Mesothelial cell of epicardium (in vitro differentiated cells): ENCODE results near the gene BNIP2. TPM values are rescaled to one million over a fixed set of nuclear protein-coding genes. Genes with fewer than 3 reads are reported as not detected.

Experiments used
- DNase-seq, 2 experiments: peaks; one replicate each; pipeline ENCODE4 v3.0.0; 2021; ENCODE audit warnings: low spot score in 2 of 2; ENCODE audit not compliant: unreplicated experiment in 2 of 2
- H3K27ac Mint-ChIP-seq: 2 replicates; pipeline ENCODE4 v1.8.0; 2021; ENCODE audit warnings: mixed read lengths
- H3K27me3 Mint-ChIP-seq: 2 replicates; pipeline ENCODE4 v1.8.0; 2021; ENCODE audit warnings: low read depth, mixed read lengths
- H3K36me3 Mint-ChIP-seq: 2 replicates; pipeline ENCODE4 v1.8.0; 2021; ENCODE audit warnings: mixed read lengths
- H3K4me1 Mint-ChIP-seq: 2 replicates; pipeline ENCODE4 v1.8.0; 2021; ENCODE audit warnings: mixed read lengths
- H3K4me3 Mint-ChIP-seq: 2 replicates; pipeline ENCODE4 v1.8.0; 2021; ENCODE audit warnings: mild to moderate bottlenecking, moderate library complexity, mixed read lengths
- H3K9me3 Mint-ChIP-seq: 2 replicates; pipeline ENCODE4 v1.8.0; 2021; ENCODE audit warnings: mixed read lengths
- total RNA-seq: library from RNA; stranded (reverse); gene quantifications from 3 replicates; pipeline ENCODE4 v1.2.1, GENCODE V29; 2021
- TF ChIP-seq, protein P1 (sequence below): fragments of 200-600 bp; sonication (generic); IDR thresholded peaks from one replicate; pipeline ENCODE4 v1.5.0; 2021; ENCODE audit warnings: antibody characterized with exemption; ENCODE audit not compliant: unreplicated experiment

Gene BNIP2, protein sequence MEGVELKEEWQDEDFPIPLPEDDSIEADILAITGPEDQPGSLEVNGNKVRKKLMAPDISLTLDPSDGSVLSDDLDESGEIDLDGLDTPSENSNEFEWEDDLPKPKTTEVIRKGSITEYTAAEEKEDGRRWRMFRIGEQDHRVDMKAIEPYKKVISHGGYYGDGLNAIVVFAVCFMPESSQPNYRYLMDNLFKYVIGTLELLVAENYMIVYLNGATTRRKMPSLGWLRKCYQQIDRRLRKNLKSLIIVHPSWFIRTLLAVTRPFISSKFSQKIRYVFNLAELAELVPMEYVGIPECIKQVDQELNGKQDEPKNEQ
- 61.3 to 69.6 TPM (median 63.2 TPM) in 3 replicates for total RNA-seq

DNA sequence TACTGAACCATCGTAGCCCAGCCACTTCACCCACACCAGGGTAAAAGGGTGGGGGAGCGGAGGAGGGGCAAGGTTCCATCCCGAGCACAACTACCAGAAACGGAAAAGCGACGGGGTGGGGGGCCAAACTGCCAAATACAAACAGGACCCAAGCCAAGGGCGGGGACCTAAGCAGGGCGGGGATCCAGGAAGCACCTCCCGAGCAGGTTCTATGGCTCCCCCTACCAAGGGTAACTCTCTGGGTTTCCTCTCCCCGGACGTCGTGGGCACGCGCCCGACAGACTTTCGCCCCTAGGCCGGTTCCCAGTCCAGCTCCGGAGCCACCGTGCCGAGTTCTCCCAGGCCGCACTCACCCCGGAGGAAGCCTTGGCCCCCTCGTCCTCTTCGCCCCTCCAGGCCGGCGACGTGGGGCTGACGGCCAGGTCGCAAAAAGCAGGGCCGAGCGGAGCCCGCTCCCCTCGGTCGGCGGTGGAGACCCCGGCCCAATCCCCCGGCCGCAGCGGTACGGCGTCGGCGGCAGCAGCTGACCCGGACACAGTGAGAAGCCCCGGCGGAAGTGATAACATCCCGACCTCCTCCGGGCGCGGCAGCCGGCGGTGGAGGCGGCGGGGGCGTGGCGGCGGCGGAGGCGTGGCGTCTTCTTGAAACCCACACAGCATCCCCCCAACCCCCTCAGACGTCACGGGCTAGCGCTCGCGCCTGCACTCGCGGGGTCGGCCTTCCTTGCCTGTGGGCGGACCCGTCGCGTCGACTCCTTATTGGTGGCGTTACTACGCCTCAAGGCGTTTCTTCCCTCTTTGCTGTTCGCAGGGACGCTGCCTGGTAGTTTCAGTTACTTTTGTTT, at the start of gene BNIP2:
Gene BNIP2 (minus strand): TSS at position 539 of the 844 bp plus-strand sequence. CDS start 6,863 bp downstream, outside the sequence.
- H3K9me3 Mint-ChIP-seq, result no peaks in the 10 kb centered on the region
- peak; percentile 97 to 99 for DNase-seq
- no peaks in the 10 kb centered on the region for H3K27me3 Mint-ChIP-seq
- peaks cover 2% of the 10 kb centered on the region for H3K36me3 Mint-ChIP-seq
- peaks cover 25% of the 10 kb centered on the region for H3K4me1 Mint-ChIP-seq
- H3K4me3 Mint-ChIP-seq, result peak within 1 kb of the TSS; percentile 96
- H3K27ac Mint-ChIP-seq, result peak within 1 kb of the TSS; percentile 98
- TF ChIP-seq, protein P1, sequence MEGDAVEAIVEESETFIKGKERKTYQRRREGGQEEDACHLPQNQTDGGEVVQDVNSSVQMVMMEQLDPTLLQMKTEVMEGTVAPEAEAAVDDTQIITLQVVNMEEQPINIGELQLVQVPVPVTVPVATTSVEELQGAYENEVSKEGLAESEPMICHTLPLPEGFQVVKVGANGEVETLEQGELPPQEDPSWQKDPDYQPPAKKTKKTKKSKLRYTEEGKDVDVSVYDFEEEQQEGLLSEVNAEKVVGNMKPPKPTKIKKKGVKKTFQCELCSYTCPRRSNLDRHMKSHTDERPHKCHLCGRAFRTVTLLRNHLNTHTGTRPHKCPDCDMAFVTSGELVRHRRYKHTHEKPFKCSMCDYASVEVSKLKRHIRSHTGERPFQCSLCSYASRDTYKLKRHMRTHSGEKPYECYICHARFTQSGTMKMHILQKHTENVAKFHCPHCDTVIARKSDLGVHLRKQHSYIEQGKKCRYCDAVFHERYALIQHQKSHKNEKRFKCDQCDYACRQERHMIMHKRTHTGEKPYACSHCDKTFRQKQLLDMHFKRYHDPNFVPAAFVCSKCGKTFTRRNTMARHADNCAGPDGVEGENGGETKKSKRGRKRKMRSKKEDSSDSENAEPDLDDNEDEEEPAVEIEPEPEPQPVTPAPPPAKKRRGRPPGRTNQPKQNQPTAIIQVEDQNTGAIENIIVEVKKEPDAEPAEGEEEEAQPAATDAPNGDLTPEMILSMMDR, result no peak

DNA sequence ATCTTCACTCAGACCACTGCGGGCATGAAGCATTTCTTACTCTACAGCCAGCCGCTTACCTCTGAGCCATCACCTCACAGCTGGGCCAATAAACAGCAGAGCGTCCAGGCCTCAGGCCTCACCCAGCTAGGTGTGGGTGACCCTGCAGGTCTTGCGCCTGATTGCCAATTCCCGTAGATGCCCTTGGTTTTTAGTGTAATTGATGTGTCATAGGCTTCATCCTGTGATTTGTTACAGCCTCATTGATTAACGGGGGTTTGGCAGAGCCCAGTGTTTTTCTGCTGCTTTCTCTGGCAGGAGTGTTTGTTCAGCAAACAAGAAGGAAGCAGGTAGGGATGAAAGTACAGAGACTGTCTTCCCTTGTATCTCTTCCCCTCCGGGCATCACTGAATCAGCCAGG, 49.6 kb upstream of the BNIP2 start:
- Mint-ChIP-seq H3K36me3 (no peaks in the 10 kb centered on the region), H3K4me3 (no peak overlapping the region), H3K27ac (no peak overlapping the region), H3K27me3 (peaks cover 33% of the 10 kb centered on the region), H3K4me1 (no peaks in the 10 kb centered on the region), H3K9me3 (peaks cover under 1% of the 10 kb centered on the region)
- TF ChIP-seq, protein P1, result no peak
- DNase-seq, result no peak

DNA sequence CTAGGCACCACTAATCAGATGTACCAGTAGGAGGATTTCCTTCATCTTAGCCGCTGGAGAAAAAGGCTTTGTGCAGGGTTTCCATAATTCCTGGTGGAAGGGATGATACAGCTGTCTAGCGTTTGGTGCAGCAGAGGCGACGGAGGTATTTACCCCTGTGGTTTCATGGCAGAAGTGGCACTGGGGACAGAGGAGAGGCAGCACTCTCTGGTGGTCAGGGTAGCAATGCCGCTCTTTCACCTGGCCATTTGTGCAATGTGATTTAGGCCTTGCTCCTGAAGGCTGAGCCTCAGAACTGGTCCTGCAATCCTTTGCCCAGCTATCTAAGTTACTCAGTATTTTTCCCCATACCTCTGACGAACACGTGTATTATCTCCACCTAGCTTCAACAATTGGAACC, 47.1 kb upstream of the BNIP2 start:
- TF ChIP-seq, protein P1, result no peak
- no peaks in the 10 kb centered on the region for H3K36me3 Mint-ChIP-seq
- H3K27me3 Mint-ChIP-seq, result peaks cover 31% of the 10 kb centered on the region
- no peak overlapping the region for H3K4me3 Mint-ChIP-seq
- H3K9me3 Mint-ChIP-seq, result no peaks in the 10 kb centered on the region
- no peak for DNase-seq
- H3K4me1 Mint-ChIP-seq, result no peaks in the 10 kb centered on the region
- no peak overlapping the region for H3K27ac Mint-ChIP-seq

DNA sequence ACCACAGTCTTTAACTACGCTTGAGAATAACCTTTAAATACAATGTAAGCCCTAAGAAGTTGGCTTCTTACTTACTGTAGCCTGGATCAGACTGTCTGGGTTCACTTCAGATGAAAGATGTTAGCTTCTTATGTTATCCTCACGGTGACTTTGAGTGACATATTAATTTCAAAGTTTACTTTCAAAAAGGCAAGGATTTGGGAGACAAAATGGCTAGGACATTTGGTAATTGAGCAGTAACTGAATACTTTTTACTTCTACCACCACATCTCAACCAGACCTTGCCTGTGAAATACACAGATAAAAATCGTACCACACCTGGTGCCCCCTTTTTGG, 36.0 kb upstream of the BNIP2 start:
- Mint-ChIP-seq H3K4me1 (no peaks in the 10 kb centered on the region), H3K27me3 (peaks cover 24% of the 10 kb centered on the region), H3K9me3 (no peaks in the 10 kb centered on the region), H3K36me3 (no peaks in the 10 kb centered on the region), H3K4me3 (no peak overlapping the region), H3K27ac (no peak overlapping the region)
- TF ChIP-seq, protein P1, result no peak
- DNase-seq, result no peak

DNA sequence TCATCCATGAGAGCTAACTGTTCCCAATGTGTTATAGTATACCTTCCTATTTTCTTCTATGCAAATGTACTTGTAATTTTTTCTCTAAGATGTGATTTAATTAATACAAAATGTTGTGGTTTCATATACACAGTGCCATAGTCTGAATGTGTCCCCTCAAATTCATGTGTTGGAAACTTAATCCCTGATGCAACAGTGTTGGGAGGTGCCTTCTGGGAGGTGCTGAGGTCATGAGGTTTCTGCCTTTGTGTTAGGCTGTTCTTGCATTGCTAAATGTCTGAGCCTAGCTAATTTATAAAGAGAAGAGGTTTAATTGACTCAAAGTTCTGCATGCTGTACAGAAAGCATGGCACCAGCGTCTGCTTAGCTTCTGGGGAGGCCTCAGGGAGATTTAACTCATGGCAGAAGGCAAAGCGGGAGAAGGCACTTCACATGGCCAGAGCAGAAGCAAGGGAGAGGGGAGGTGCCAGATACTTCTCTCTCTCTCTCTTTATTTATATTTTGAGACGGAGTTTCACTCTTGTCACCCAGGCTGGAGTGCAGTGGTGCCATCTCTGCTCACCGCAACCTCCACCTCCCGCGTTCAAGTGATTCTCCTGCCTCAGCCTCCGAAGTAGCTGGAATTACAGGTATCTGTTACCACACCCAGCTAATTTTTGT, 34.7 kb upstream of the BNIP2 start:
- DNase-seq, result no peak
- TF ChIP-seq, protein P1, result no peak
- H3K36me3 Mint-ChIP-seq, result no peaks in the 10 kb centered on the region
- H3K27ac Mint-ChIP-seq, result no peak overlapping the region
- no peaks in the 10 kb centered on the region for H3K4me1 Mint-ChIP-seq
- H3K27me3 Mint-ChIP-seq, result peaks cover 11% of the 10 kb centered on the region
- H3K4me3 Mint-ChIP-seq, result no peak overlapping the region
- no peaks in the 10 kb centered on the region for H3K9me3 Mint-ChIP-seq
